ENCODE data around the gene AP1M1.

The AP1M1 gene

GRCh38 chr19:16248380-16249023 is 50.8 kb downstream of the AP1M1 start:
- in situ Hi-C loops (cut with MboI; ENCODE audit: low sequenced_read_pairs, unreplicated experiment): loop anchor here (5.0 kb wide), 1 partner anchor 139 kb away; no protein-coding TSS in a partner anchor
- no peak for TF ChIP-seq CTCF (IDR thresholded peaks at IDR 0.05; ENCODE audit: borderline replicate concordance, control extremely low read depth, extremely low read depth, insufficient read depth, missing control alignments)
- no peak for DNase-seq (ENCODE audit: low spot score)

DNA sequence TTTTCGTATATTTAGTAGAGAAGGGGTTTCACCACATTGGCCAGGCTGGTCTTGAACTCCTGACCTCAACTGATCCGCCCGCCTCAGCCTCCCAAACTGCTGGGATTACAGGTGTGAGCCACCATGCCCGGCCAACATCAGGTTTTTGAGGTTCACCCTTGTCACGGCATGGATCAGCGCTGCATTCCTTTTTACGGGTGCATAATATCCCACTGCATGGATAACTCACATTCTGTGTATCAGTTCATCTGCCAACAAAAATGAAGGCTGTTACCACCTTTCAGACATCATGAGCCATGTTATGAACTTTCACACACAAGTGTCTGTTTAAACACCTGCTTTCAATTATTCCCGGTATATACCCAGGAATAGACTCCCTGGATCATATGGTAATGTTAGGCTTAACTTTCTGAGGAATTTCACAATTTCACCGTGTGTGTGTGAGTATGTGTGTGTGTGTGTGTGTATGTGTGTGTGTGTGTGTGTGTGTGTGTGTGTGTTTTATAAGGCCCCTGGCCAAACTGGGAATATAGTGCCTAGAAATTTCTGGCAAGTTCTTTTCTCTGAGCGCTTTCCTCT is 52.2 kb downstream of the AP1M1 start:
- in situ Hi-C loops (cut with MboI; ENCODE audit: low sequenced_read_pairs, unreplicated experiment): loop anchor here (5.0 kb wide), 1 partner anchor 137 kb away; no protein-coding TSS in a partner anchor
- DNase-seq (ENCODE audit: low spot score): no peak
- no peak for TF ChIP-seq CTCF (IDR thresholded peaks at IDR 0.05; ENCODE audit: borderline replicate concordance, control extremely low read depth, extremely low read depth, insufficient read depth, missing control alignments)

DNA sequence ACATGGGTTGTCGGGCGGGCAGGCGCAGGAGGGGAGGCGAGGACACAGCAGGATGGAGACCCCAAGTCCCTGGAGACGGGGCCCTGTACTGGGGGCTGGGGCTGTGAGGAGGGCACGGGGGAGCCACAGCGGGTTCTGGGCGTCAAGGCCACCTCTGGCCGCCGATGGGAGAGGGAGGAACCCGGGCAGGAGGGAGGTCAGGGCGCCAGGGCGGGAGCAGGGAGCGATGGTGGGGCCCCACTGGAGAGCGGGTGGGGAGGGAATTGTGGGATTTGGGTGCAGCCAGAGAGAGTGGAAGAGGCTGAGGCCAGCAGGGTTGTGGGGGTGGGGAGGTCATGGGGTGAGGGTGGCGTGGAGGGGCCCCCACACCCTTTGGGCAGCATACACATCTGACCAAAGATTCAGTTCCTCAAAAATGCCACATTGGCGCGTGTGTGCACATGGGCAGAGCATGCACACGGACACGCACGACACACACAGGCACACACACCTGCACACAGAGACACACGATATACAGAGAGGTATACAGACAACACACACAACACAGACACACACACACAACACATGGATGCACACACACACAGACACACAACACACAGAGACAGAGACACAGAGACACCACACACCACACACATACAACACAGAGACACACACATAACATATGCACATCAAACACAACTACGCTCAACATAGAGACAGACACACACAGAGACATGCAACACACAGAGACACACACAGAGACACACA is 54.9 kb downstream of the AP1M1 start:
- no peak for TF ChIP-seq CTCF (IDR thresholded peaks at IDR 0.05; ENCODE audit: borderline replicate concordance, control extremely low read depth, extremely low read depth, insufficient read depth, missing control alignments)
- in situ Hi-C loops (cut with MboI; ENCODE audit: low sequenced_read_pairs, unreplicated experiment): no loop called here
- DNase-seq (ENCODE audit: low spot score): no peak

- in situ Hi-C loops (cut with MboI; ENCODE audit: low sequenced_read_pairs, unreplicated experiment): no loop called here
- no peak for DNase-seq (ENCODE audit: low spot score)
- no peak for TF ChIP-seq CTCF (IDR thresholded peaks at IDR 0.05; ENCODE audit: borderline replicate concordance, control extremely low read depth, extremely low read depth, insufficient read depth, missing control alignments)
Measured at GRCh38 chr19:16254851-16255408, 57.2 kb downstream of the AP1M1 start.

- in situ Hi-C loops (cut with MboI; ENCODE audit: low sequenced_read_pairs, unreplicated experiment): no loop called here
- no peak for TF ChIP-seq CTCF (IDR thresholded peaks at IDR 0.05; ENCODE audit: borderline replicate concordance, control extremely low read depth, extremely low read depth, insufficient read depth, missing control alignments)
- DNase-seq (ENCODE audit: low spot score): no peak
Measured at GRCh38 chr19:16257509-16258002, 59.8 kb downstream of the AP1M1 start.

DNA sequence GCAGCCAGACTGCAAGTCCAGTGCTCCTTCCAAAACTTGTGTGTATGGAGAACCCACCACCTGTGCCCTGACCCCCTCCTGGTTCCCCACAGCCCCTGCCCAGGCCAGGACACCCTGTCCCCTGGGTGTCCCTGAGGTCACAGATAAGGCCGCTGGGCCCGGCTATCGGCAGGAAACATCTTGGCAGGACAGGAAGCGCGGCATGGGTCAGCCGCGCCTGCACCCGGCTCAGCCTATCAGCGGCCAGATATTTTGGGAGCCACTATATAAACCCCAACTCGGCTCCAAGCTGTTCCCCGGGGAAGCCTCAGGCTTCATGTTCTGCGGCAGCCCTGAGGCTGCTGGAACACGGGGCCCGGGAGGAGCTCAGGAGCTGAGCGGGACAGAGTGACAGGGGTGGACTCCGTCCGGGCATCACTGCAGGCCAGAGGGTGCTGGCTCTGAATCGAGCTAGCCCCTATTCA is 60.8 kb downstream of the AP1M1 start:
- in situ Hi-C loops (cut with MboI; ENCODE audit: low sequenced_read_pairs, unreplicated experiment): no loop called here
- no peak for DNase-seq (ENCODE audit: low spot score)
- TF ChIP-seq CTCF (IDR thresholded peaks at IDR 0.05; ENCODE audit: borderline replicate concordance, control extremely low read depth, extremely low read depth, insufficient read depth, missing control alignments): no peak
